HCT116 (cell line): ENCODE results near the gene MLPH. TPM values are rescaled to one million over a fixed set of nuclear protein-coding genes. Genes with fewer than 3 reads are reported as not detected.
A peak's percentile ranks its signal among the peaks of the same experiment; 100 is the strongest.

Experiments used
- ATAC-seq: fragments of 200-7000 bp; cut with Tn5 transposase; 2 replicates; pipeline ENCODE4 v1.9.1; 2020; ENCODE audit warnings: mild to moderate bottlenecking, moderate library complexity
- Bru-seq: library from RNA; stranded (reverse); fragments of 400-500 nt; gene quantifications from one replicate; lab custom pipeline; 2021; lab: Mats Ljungman, UMichigan
- BruChase-seq, 2 experiments: library from RNA; stranded (reverse); fragments of 400-500 nt; gene quantifications; one replicate each; lab custom pipeline; 2021; lab: Mats Ljungman, UMichigan
- BruUV-seq: library from RNA; stranded (reverse); fragments of 400-500 nt; replicated peaks from 2 replicates; lab custom pipeline; 2021; lab: Mats Ljungman, UMichigan
- CTCF ChIA-PET: fragments of 300-600 bp; sonication (Branson Sonifier 250); formaldehyde crosslinking; loops from one replicate; lab custom pipeline; 2021; ENCODE audit warnings: antibody characterized with exemption; lab: Charles Lee
- POLR2A ChIA-PET: fragments of 300-600, 350-600 bp; sonication (Branson Sonifier 250); formaldehyde crosslinking; loops from one replicate; lab custom pipeline; 2021; ENCODE audit warnings: antibody characterized with exemption; lab: Charles Lee
- RAD21 ChIA-PET, 2 experiments: fragments of 300-600 bp; sonication (Branson Sonifier 250); formaldehyde crosslinking; loops; one replicate each; lab custom pipeline; 2023; ENCODE audit warnings: low total read pairs in 2 of 2; ENCODE audit not compliant: uncharacterized antibody in 2 of 2, unreplicated experiment in 2 of 2, low non-redundant PET in 1 of 2; lab: Charles Lee
- DNase-seq: peaks from one replicate; pipeline ENCODE4 v3.0.0-alpha.2; 2010; ENCODE audit warnings: low read depth, low spot score
- H2AFZ ChIP-seq: fragments of 200-600 bp; shearing (Covaris generic), sonication (generic); 2 replicates; pipeline ENCODE4 v1.6.1; 2017; ENCODE audit warnings: low read depth, mixed run types, mixed read lengths, antibody characterized with exemption, low read length; ENCODE audit not compliant: poor library complexity, severe bottlenecking
- H3K27ac ChIP-seq: 2 replicates; pipeline ENCODE4 v1.5.1; 2012; ENCODE audit warnings: low read depth, low read length
- H3K27me3 ChIP-seq: fragments of 200-600 bp; sonication (generic); 2 replicates; pipeline ENCODE4 v1.6.1; 2016; ENCODE audit warnings: mixed run types, low read length, mixed read lengths; ENCODE audit not compliant: insufficient read depth
- H3K36me3 ChIP-seq, 2 experiments: fragments of 200-500 bp in 1 of 2; fragments of 200-600 bp in 1 of 2; sonication (Bioruptor generic) in 1 of 2; sonication (generic) in 1 of 2; 2 replicates each; pipeline versions ENCODE4 v1.5.1 to v1.6.1; 2014 to 2016; ENCODE audit warnings: low read length in 2 of 2, inconsistent platforms in 1 of 2, mixed read lengths in 1 of 2, mixed run types in 1 of 2; ENCODE audit not compliant: insufficient read depth in 2 of 2, control insufficient read depth in 1 of 2
- H3K4me1 ChIP-seq, 2 experiments: fragments of 200-600 bp in 1 of 2; sonication (generic) in 1 of 2; 2 replicates each; pipeline versions ENCODE4 v1.5.1 to v1.6.1; 2012 to 2017; ENCODE audit warnings: low read length in 2 of 2, inconsistent platforms in 1 of 2, mild to moderate bottlenecking in 1 of 2, mixed read lengths in 1 of 2, mixed run types in 1 of 2, moderate library complexity in 1 of 2; ENCODE audit not compliant: insufficient read depth in 2 of 2, control insufficient read depth in 1 of 2
- H3K4me2 ChIP-seq: fragments of 200-600 bp; sonication (generic); 2 replicates; pipeline ENCODE4 v1.6.1; 2017; ENCODE audit warnings: mixed run types, low read length, mixed read lengths
- H3K4me3 ChIP-seq, 2 experiments: fragments of 200-600 bp in 1 of 2; sonication (generic) in 1 of 2; replicated peaks in 1 of 2; 2 replicates each; pipeline ENCODE4 v1.5.1; 2011 to 2016; ENCODE audit warnings: low read length in 2 of 2, control low read depth in 1 of 2, low read depth in 1 of 2, mild to moderate bottlenecking in 1 of 2, mixed read lengths in 1 of 2, mixed run types in 1 of 2
- H3K79me2 ChIP-seq: fragments of 200-600 bp; sonication (generic); 2 replicates; pipeline ENCODE4 v1.6.1; 2017; ENCODE audit warnings: mild to moderate bottlenecking, mixed run types, low read length, moderate library complexity, mixed read lengths; ENCODE audit not compliant: insufficient read depth
- H3K9ac ChIP-seq: fragments of 200-600 bp; sonication (generic); 2 replicates; pipeline ENCODE4 v1.6.1; 2016; ENCODE audit warnings: low read length, mixed read lengths
- H3K9me2 ChIP-seq: fragments of 200-600 bp; sonication (generic), shearing (Covaris generic); 2 replicates; pipeline ENCODE4 v1.6.1; 2017; ENCODE audit warnings: mixed run types, mild to moderate bottlenecking, moderate library complexity; ENCODE audit not compliant: insufficient read depth
- H3K9me3 ChIP-seq, 2 experiments: fragments of 200-500 bp in 1 of 2; fragments of 200-600 bp in 1 of 2; sonication (Bioruptor generic) in 1 of 2; sonication (generic) in 1 of 2; 2 replicates each; pipeline ENCODE4 v1.6.1; 2014 to 2017; ENCODE audit warnings: low read length in 2 of 2, mixed read lengths in 2 of 2, inconsistent platforms in 1 of 2, low read depth in 1 of 2, mild to moderate bottlenecking in 1 of 2, mixed run types in 1 of 2, moderate library complexity in 1 of 2; ENCODE audit not compliant: control insufficient read depth in 1 of 2, insufficient read depth in 1 of 2
- H4K20me1 ChIP-seq: fragments of 200-600 bp; sonication (generic), shearing (Covaris generic); 2 replicates; pipeline ENCODE4 v1.6.1; 2017; ENCODE audit warnings: mixed run types, mild to moderate bottlenecking, moderate library complexity; ENCODE audit not compliant: insufficient read depth
- CEBPB ChIP-seq: IDR thresholded peaks from 2 replicates; pipeline ENCODE4 v1.6.1; 2012; ENCODE audit warnings: low read depth
- CTCF ChIP-seq, 3 experiments: fragments of 200-600 bp in 1 of 3; sonication (generic) in 1 of 3; IDR thresholded peaks in 2 of 3; conservative IDR thresholded peaks in 1 of 3; 2 replicates each; pipeline ENCODE4 v1.5.1; 2012 to 2017; ENCODE audit warnings: low read depth in 2 of 3, low read length in 2 of 3, antibody characterized with exemption in 1 of 3, borderline replicate concordance in 1 of 3, control low read depth in 1 of 3, mild to moderate bottlenecking in 1 of 3, mixed read lengths in 1 of 3, mixed run types in 1 of 3, moderate library complexity in 1 of 3; ENCODE audit not compliant: insufficient read depth in 1 of 3
- EGR1 ChIP-seq: IDR thresholded peaks from 2 replicates; pipeline ENCODE4 v1.6.1; 2012; ENCODE audit warnings: low read depth
- ELF1 ChIP-seq: IDR thresholded peaks from 2 replicates; pipeline ENCODE4 v1.6.1; 2012; ENCODE audit warnings: low read depth, borderline replicate concordance
- EZH2 ChIP-seq: fragments of 200-600 bp; sonication (generic); IDR thresholded peaks from 2 replicates; pipeline ENCODE4 v1.6.1; 2017; ENCODE audit warnings: antibody characterized with exemption, mixed run types
- JUND ChIP-seq: IDR thresholded peaks from 2 replicates; pipeline ENCODE4 v1.6.1; 2012
- POLR2AphosphoS5 ChIP-seq: IDR thresholded peaks from 2 replicates; pipeline ENCODE4 v1.6.1; 2011; ENCODE audit warnings: mild to moderate bottlenecking, low read depth, low read length, moderate library complexity
- RAD21 ChIP-seq: IDR thresholded peaks from 2 replicates; pipeline ENCODE4 v1.6.1; 2012; ENCODE audit warnings: low read depth, mild to moderate bottlenecking
- SP1 ChIP-seq: IDR thresholded peaks from 2 replicates; pipeline ENCODE4 v1.6.1; 2012; ENCODE audit warnings: low read depth
- SRF ChIP-seq: IDR thresholded peaks from 2 replicates; pipeline ENCODE4 v1.6.1; 2012; ENCODE audit warnings: low read depth
- YY1 ChIP-seq: IDR thresholded peaks from 2 replicates; pipeline ENCODE4 v1.6.1; 2011; ENCODE audit warnings: low read length, low read depth, moderate library complexity, mild to moderate bottlenecking; ENCODE audit not compliant: insufficient replicate concordance; ENCODE audit errors: extremely low read depth
- ZBTB33 ChIP-seq: IDR thresholded peaks from 2 replicates; pipeline ENCODE4 v1.6.1; 2011; ENCODE audit warnings: mild to moderate bottlenecking, low read length, moderate library complexity; ENCODE audit not compliant: insufficient replicate concordance; ENCODE audit errors: extremely low read depth
- ZNF274 ChIP-seq: fragments of 200-500 bp; sonication (Bioruptor generic); IDR thresholded peaks from 2 replicates; pipeline ENCODE4 v1.6.1; 2014; ENCODE audit warnings: mild to moderate bottlenecking, low read depth, low read length, inconsistent platforms
- intact Hi-C: fragments of 100-400 bp; cut with micrococcal nuclease; formaldehyde crosslinking; loops from 2 replicates; pipeline ENCODE4 v1.10.0; 2022
- long read RNA-seq: library from polyadenylated mRNA; unstranded; transcript quantifications from one replicate; pipeline ENCODE4 v2.0.0, GENCODE V29; 2021; ENCODE audit not compliant: unreplicated experiment
- polyA plus RNA-seq: library from polyadenylated mRNA; unstranded; fragments of >200 nt; gene quantifications from 2 replicates; pipeline ENCODE4 v1.2.1, GENCODE V29; 2012; ENCODE audit warnings: missing spikeins
- total RNA-seq: library from RNA; stranded (reverse); gene quantifications from one replicate; pipeline ENCODE4 v1.2.1, GENCODE V29; 2021; ENCODE audit not compliant: unreplicated experiment

Gene MLPH
- total RNA-seq (81.4 TPM), Bru-seq, nascent RNA (percentile 87 among the genes with signal in this experiment), BruChase-seq, experiment 1, labeled RNA remaining after a 6-hour chase (percentile 86 among the genes with signal in this experiment), BruChase-seq, experiment 2, labeled RNA remaining after a 2-hour chase (percentile 79 among the genes with signal in this experiment)
- polyA plus RNA-seq: 104 and 111 TPM in 2 replicates
- long read RNA-seq, transcript MLPH-203 (13 exons, 2,031 nt): minor isoform, 6 of 135 reads
- long read RNA-seq, transcript MLPH-201 (16 exons, 3,823 nt): minor isoform, 5 of 135 reads
- long read RNA-seq, transcript MLPH-202 (15 exons, 2,332 nt): major isoform, 41 of 135 reads
- long read RNA-seq, partial matches to known transcripts: 18 of 135 reads
- long read RNA-seq, other reads (novel, unspliced or antisense): 57 of 135 reads

- H3K79me2 ChIP-seq: peaks cover 49% of the 10 kb centered on the region
- DNase-seq (no peak), ATAC-seq (peak; percentile 83)
- CTCF ChIA-PET: interaction anchor here (1.3 to 2.6 kb wide), 3 partner anchors 11 to 85 kb away, joined by 7 to 15 read pairs (median 8); no protein-coding TSS in a partner anchor
- H3K27ac ChIP-seq: peak within 1 kb of the TSS; percentile 76
- peak within 1 kb of the TSS; percentile 84 for H3K9ac ChIP-seq
- intact Hi-C loops: no loop called here
- H2AFZ ChIP-seq: no peak within 1 kb of the TSS
- TF ChIP-seq RAD21 (no peak), YY1 (peak; percentile 35), POLR2AphosphoS5 (peak; percentile 82)
- RAD21 ChIA-PET: interaction anchor here in 1 of 2 experiments (0.9 kb wide), 1 partner anchor 26 kb away, joined by 3 read pairs; no protein-coding TSS in a partner anchor
- H3K4me1 ChIP-seq: peaks cover 35 to 80% of the 10 kb centered on the region in 2 experiments
- no peaks in the 10 kb centered on the region for H4K20me1 ChIP-seq
- H3K9me2 ChIP-seq: no peaks in the 10 kb centered on the region
- no peaks in the 10 kb centered on the region for H3K27me3 ChIP-seq
- H3K4me3 ChIP-seq: peak within 1 kb of the TSS; percentile 74 to 85
- peaks cover 0 to 23% of the 10 kb centered on the region in 2 experiments; a peak in 2 of 4 replicates for H3K36me3 ChIP-seq
- H3K4me2 ChIP-seq: peak within 1 kb of the TSS; percentile 90
- peaks cover 4 to 21% of the 10 kb centered on the region in 2 experiments; a peak in 2 of 4 replicates for H3K9me3 ChIP-seq
- POLR2A ChIA-PET: interaction anchor here (1.1 to 1.6 kb wide), 3 partner anchors 11 to 15 kb away, joined by 3 read pairs; no protein-coding TSS in a partner anchor
- BruUV-seq: no TSS peak
Observed at GRCh38 chr2:237486819-237487448, at the start of gene MLPH. MLPH (plus strand) TSS chr2:237487251; CDS start chr2:237493427, 6,176 bp downstream.

- Histone ChIP-seq H3K4me1 (peaks cover 0 to 18% of the 10 kb centered on the region in 2 experiments; a peak in 3 of 4 replicates), H3K9me2 (no peaks in the 10 kb centered on the region), H3K4me3 (no peak overlapping the region), H3K9ac (no peak overlapping the region), H3K36me3 (no peaks in the 10 kb centered on the region), H4K20me1 (no peaks in the 10 kb centered on the region), H3K4me2 (no peak overlapping the region), H3K79me2 (no peaks in the 10 kb centered on the region), H3K27me3 (0 out of 2 replicates have a peak, but pooled peaks cover 16% of the 10 kb centered on the region), H3K9me3 (no peaks in the 10 kb centered on the region), H3K27ac (no peak overlapping the region), H2AFZ (no peak overlapping the region)
- ATAC-seq: no peak
- CTCF ChIA-PET: interaction anchor here (0.8 kb wide), 1 partner anchor 16 kb away, joined by 3 read pairs; no protein-coding TSS in a partner anchor
- intact Hi-C loops: no loop called here
- no peak for DNase-seq
- POLR2A ChIA-PET: no interaction called here
- RAD21 ChIA-PET: no interaction called here
- BruUV-seq: no TSS peak
- TF ChIP-seq CEBPB (no peak), ZNF274 (no peak), SP1 (no peak), EGR1 (no peak), ZBTB33 (no peak), JUND (no peak), ELF1 (no peak), CTCF (IDR thresholded peaks at IDR 0.05 in 2 of 3, conservative IDR thresholded peaks at IDR 0.05 in 1 of 3; ENCODE audit: borderline replicate concordance in 1 of 3, insufficient read depth in 1 of 3, low read depth in 2 of 3, low read length in 2 of 3) (no peak), EZH2 (no peak), POLR2AphosphoS5 (no peak), SRF (no peak)
Observed at GRCh38 chr2:237437566-237437965, 49.5 kb upstream of the MLPH start.
